ENCODE measurements around the gene ZNF646.

DNA sequence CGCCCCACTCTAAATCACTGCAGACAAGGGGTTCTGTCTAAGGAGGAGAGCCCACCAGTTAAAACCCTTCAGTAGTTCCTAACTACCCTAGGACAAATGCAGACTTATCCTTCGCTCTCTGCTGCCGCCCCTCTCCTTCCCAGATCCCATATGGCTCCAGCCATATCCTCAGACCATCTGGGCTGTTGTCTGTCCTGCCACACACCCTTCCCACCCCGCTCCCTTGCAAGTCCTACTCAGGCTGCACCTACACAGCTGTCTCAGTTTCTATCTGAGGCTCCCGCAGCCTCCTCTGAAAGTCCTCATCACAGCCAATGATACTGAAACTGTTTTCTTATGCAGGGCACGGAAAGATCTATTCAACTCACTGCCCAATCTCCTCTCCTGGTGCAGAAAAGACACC is 33.2 kb downstream of the ZNF646 start:
- no peak for TF ChIP-seq ZFX (IDR thresholded peaks at IDR 0.05)
- TF ChIP-seq, protein P1, sequence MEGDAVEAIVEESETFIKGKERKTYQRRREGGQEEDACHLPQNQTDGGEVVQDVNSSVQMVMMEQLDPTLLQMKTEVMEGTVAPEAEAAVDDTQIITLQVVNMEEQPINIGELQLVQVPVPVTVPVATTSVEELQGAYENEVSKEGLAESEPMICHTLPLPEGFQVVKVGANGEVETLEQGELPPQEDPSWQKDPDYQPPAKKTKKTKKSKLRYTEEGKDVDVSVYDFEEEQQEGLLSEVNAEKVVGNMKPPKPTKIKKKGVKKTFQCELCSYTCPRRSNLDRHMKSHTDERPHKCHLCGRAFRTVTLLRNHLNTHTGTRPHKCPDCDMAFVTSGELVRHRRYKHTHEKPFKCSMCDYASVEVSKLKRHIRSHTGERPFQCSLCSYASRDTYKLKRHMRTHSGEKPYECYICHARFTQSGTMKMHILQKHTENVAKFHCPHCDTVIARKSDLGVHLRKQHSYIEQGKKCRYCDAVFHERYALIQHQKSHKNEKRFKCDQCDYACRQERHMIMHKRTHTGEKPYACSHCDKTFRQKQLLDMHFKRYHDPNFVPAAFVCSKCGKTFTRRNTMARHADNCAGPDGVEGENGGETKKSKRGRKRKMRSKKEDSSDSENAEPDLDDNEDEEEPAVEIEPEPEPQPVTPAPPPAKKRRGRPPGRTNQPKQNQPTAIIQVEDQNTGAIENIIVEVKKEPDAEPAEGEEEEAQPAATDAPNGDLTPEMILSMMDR (conservative IDR thresholded peaks at IDR 0.05): no peak
